ENCODE data around the gene TBC1D2B. TPM values are rescaled to one million over a fixed set of nuclear protein-coding genes. Genes with fewer than 3 reads are reported as not detected.
A peak's percentile ranks its signal among the peaks of the same experiment; 100 is the strongest.

Gene TBC1D2B
- total RNA-seq, 6 donors from 2014 or later, result 31.5 to 103 (median 64.2) TPM

GRCh38 chr15:78111788-78112187 lies 34.3 kb upstream of the TBC1D2B start:
- no peak overlapping the region for H3K27ac ChIP-seq
- ATAC-seq (ENCODE audit: low FRiP score in 2 of 2) (no peak), DNase-seq (no peak)
- TF ChIP-seq POLR2AphosphoS5 (IDR thresholded peaks at IDR 0.05), result no peak
- no peaks in the 10 kb centered on the region for H3K27me3 ChIP-seq
- no peak overlapping the region for H3K4me3 ChIP-seq
- 71 to 95% methylated on average over 2 to 3 of the region's 3 CpGs for WGBS, 2 donors
- no peaks in the 10 kb centered on the region for H3K9me3 ChIP-seq
- H3K36me3 ChIP-seq, result no peaks in the 10 kb centered on the region
- peaks cover 0 to 6% (median 0%) of the 10 kb centered on the region in 4 donors for H3K4me1 ChIP-seq

GRCh38 chr15:78110916-78111475 lies 33.5 kb upstream of the TBC1D2B start:
- ATAC-seq (ENCODE audit: low FRiP score in 2 of 2), result no peak
- Histone ChIP-seq H3K4me3 (no peak overlapping the region), H3K27me3 (no peaks in the 10 kb centered on the region), H3K36me3 (no peaks in the 10 kb centered on the region), H3K9me3 (no peaks in the 10 kb centered on the region), H3K4me1 (peaks cover 0 to 6% (median 0%) of the 10 kb centered on the region in 4 donors), H3K27ac (no peak overlapping the region)
- no peak for TF ChIP-seq POLR2AphosphoS5 (IDR thresholded peaks at IDR 0.05)
- TF ChIP-seq CTCF (IDR thresholded peaks at IDR 0.05), result no peak
- no peak for TF ChIP-seq POLR2A (IDR thresholded peaks at IDR 0.05)
- TF ChIP-seq EP300 (IDR thresholded peaks at IDR 0.05), result no peak
- WGBS, 2 donors, result 94 to 96% methylated on average over 10 of the region's 10 CpGs
- DNase-seq, result no peak

GRCh38 chr15:78110096-78110495 lies 32.6 kb upstream of the TBC1D2B start:
- no peak overlapping the region for H3K4me3 ChIP-seq
- DNase-seq (peak in 1 of 2 donors; percentile 48), ATAC-seq (ENCODE audit: low FRiP score in 2 of 2) (no peak)
- H3K36me3 ChIP-seq, result no peaks in the 10 kb centered on the region
- TF ChIP-seq EP300 (IDR thresholded peaks at IDR 0.05) (no peak), POLR2A (IDR thresholded peaks at IDR 0.05) (no peak), CTCF (IDR thresholded peaks at IDR 0.05) (no peak), POLR2AphosphoS5 (IDR thresholded peaks at IDR 0.05) (no peak)
- H3K27me3 ChIP-seq, result no peaks in the 10 kb centered on the region
- WGBS, 2 donors, result 94 to 97% methylated on average over 5 to 6 of the region's 6 CpGs
- no peaks in the 10 kb centered on the region for H3K9me3 ChIP-seq
- H3K27ac ChIP-seq, result no peak overlapping the region
- H3K4me1 ChIP-seq, result peaks cover 0 to 6% (median 4%) of the 10 kb centered on the region in 4 donors

GRCh38 chr15:78109156-78109555 lies 31.6 kb upstream of the TBC1D2B start:
- DNase-seq (no peak), ATAC-seq (ENCODE audit: low FRiP score in 2 of 2) (no peak)
- no peak overlapping the region for H3K27ac ChIP-seq
- no peaks in the 10 kb centered on the region for H3K9me3 ChIP-seq
- TF ChIP-seq CTCF (IDR thresholded peaks at IDR 0.05) (no peak), POLR2AphosphoS5 (IDR thresholded peaks at IDR 0.05) (no peak), POLR2A (IDR thresholded peaks at IDR 0.05) (no peak), EP300 (IDR thresholded peaks at IDR 0.05) (no peak)
- WGBS, 2 donors, result 94 to 96% methylated on average over 12 of the region's 12 CpGs
- no peaks in the 10 kb centered on the region for H3K27me3 ChIP-seq
- H3K4me3 ChIP-seq, result no peak overlapping the region
- H3K4me1 ChIP-seq, result peaks cover 6 to 13% (median 11%) of the 10 kb centered on the region in 4 donors
- no peaks in the 10 kb centered on the region for H3K36me3 ChIP-seq

GRCh38 chr15:78108300-78109084 lies 31.0 kb upstream of the TBC1D2B start:
- H3K4me1 ChIP-seq, result peaks cover 13 to 19% (median 17%) of the 10 kb centered on the region in 4 donors
- H3K27me3 ChIP-seq, result no peaks in the 10 kb centered on the region
- TF ChIP-seq POLR2A (IDR thresholded peaks at IDR 0.05) (no peak), EP300 (IDR thresholded peaks at IDR 0.05) (no peak), CTCF (IDR thresholded peaks at IDR 0.05) (peak; percentile 96 to 98 (median 98)), POLR2AphosphoS5 (IDR thresholded peaks at IDR 0.05) (peak in 1 of 2 donors; percentile 6)
- no peaks in the 10 kb centered on the region for H3K9me3 ChIP-seq
- 37 to 74% methylated on average over 6 to 11 of the region's 11 CpGs for WGBS, 2 donors
- no peak overlapping the region for H3K4me3 ChIP-seq
- ATAC-seq (ENCODE audit: low FRiP score in 2 of 2) (peak; percentile 85 to 90), DNase-seq (peak; percentile 87 to 91)
- no peak overlapping the region for H3K27ac ChIP-seq
- H3K36me3 ChIP-seq, result no peaks in the 10 kb centered on the region

All from upper lobe of left lung (tissue), 6 donors.